ENCODE results near the gene BUD23.

The BUD23 gene

GRCh38 chr7:73742753-73743641 is 59.6 kb downstream of the BUD23 start:
- peak overlapping the region; percentile 59 for H3K4me2 ChIP-seq (ENCODE audit: low read length)
- peaks cover 24% of the 10 kb centered on the region for H3K4me1 ChIP-seq
- H3K27me3 ChIP-seq (ENCODE audit: control insufficient read depth, insufficient read depth, low read length): no peaks in the 10 kb centered on the region
- no peaks in the 10 kb centered on the region for H3K9me3 ChIP-seq (ENCODE audit: control insufficient read depth, low read length)
- H3K4me3 ChIP-seq (ENCODE audit: low read depth, low read length): peak overlapping the region; percentile 32
- no peaks in the 10 kb centered on the region for H3K79me2 ChIP-seq
- peak overlapping the region; percentile 98 for H3K27ac ChIP-seq
- H3K9ac ChIP-seq: peak overlapping the region; percentile 70
- peak overlapping the region; percentile 92 for H2AFZ ChIP-seq
- TF ChIP-seq CTCF (IDR thresholded peaks at IDR 0.05): no peak
- no peaks in the 10 kb centered on the region for H3K36me3 ChIP-seq (ENCODE audit: control insufficient read depth, insufficient read depth, low read length)

GRCh38 chr7:73746378-73746777 is 63.0 kb downstream of the BUD23 start:
- TF ChIP-seq CTCF (IDR thresholded peaks at IDR 0.05): no peak
- H3K4me3 ChIP-seq (ENCODE audit: low read depth, low read length): no peak overlapping the region
- no peaks in the 10 kb centered on the region for H3K27me3 ChIP-seq (ENCODE audit: control insufficient read depth, insufficient read depth, low read length)
- H2AFZ ChIP-seq: no peak overlapping the region
- peaks cover 22% of the 10 kb centered on the region for H3K4me1 ChIP-seq
- no peak overlapping the region for H3K9ac ChIP-seq
- no peaks in the 10 kb centered on the region for H3K36me3 ChIP-seq (ENCODE audit: control insufficient read depth, insufficient read depth, low read length)
- H3K79me2 ChIP-seq: no peaks in the 10 kb centered on the region
- no peaks in the 10 kb centered on the region for H3K9me3 ChIP-seq (ENCODE audit: control insufficient read depth, low read length)
- no peak overlapping the region for H3K27ac ChIP-seq
- H3K4me2 ChIP-seq (ENCODE audit: low read length): no peak overlapping the region

Data from parathyroid adenoma (tissue), 2 donors.